HG02588 (cell line): ENCODE data around the gene SYT2.
"Not testable (repeated sequence)": the region's sequence is repeated elsewhere in the genome, so short reads cannot be mapped to it uniquely, and the experiment has no call there.

ENCODE experiments used
- ATAC-seq: cut with Tn5 transposase; IDR thresholded peaks from one replicate; pipeline ENCODE4 v1.9.1; 2021; ENCODE audit warnings: mild to moderate bottlenecking, moderate library complexity; ENCODE audit not compliant: unreplicated experiment

The SYT2 gene

GRCh38 chr1:202578001-202578504 is 132.2 kb downstream of the SYT2 start:
- ATAC-seq = no peak

- ATAC-seq = no peak
Observed at GRCh38 chr1:202577381-202577780, 132.9 kb downstream of the SYT2 start.

GRCh38 chr1:202576816-202577215 is 133.4 kb downstream of the SYT2 start:
- no peak for ATAC-seq

GRCh38 chr1:202575918-202576653 is 134.2 kb downstream of the SYT2 start:
- no peak for ATAC-seq

GRCh38 chr1:202572867-202573266 is 137.4 kb downstream of the SYT2 start:
- no peak for ATAC-seq

- no peak for ATAC-seq
Observed at GRCh38 chr1:202571719-202572339, 138.4 kb downstream of the SYT2 start.

GRCh38 chr1:202569393-202570322 is 140.6 kb downstream of the SYT2 start:
- ATAC-seq = no peak

- no peak for ATAC-seq
Observed at GRCh38 chr1:202568826-202569225, 141.4 kb downstream of the SYT2 start.

- ATAC-seq = no peak
Observed at GRCh38 chr1:202568410-202568809, 141.8 kb downstream of the SYT2 start.

- no peak for ATAC-seq
Observed at GRCh38 chr1:202567738-202568137, 142.5 kb downstream of the SYT2 start.

GRCh38 chr1:202565890-202566602 is 144.2 kb downstream of the SYT2 start:
- peak; percentile 81 for ATAC-seq

- ATAC-seq = no peak
Observed at GRCh38 chr1:202564958-202565495, 145.2 kb downstream of the SYT2 start.

- no peak for ATAC-seq
Observed at GRCh38 chr1:202563818-202564217, 146.4 kb downstream of the SYT2 start.

- no peak for ATAC-seq
Observed at GRCh38 chr1:202562444-202563060, 147.7 kb downstream of the SYT2 start.

GRCh38 chr1:202561726-202562443 is 148.4 kb downstream of the SYT2 start:
- no peak for ATAC-seq

- ATAC-seq = no peak
Observed at GRCh38 chr1:202561240-202561639, 149.0 kb downstream of the SYT2 start.

- ATAC-seq = not testable (repeated sequence)
Observed at GRCh38 chr1:202557662-202558061, 152.6 kb downstream of the SYT2 start.

GRCh38 chr1:202556037-202556436 is 154.2 kb downstream of the SYT2 start:
- ATAC-seq = not testable (repeated sequence)

- ATAC-seq = not testable (repeated sequence)
Observed at GRCh38 chr1:202554619-202555018, 155.6 kb downstream of the SYT2 start.
